Loucy (cell line): ENCODE results near the gene C16orf89.
"Not testable (repeated sequence)": the region's sequence is repeated elsewhere in the genome, so short reads cannot be mapped to it uniquely, and the experiment has no call there.

Experiments used
- H2AFZ ChIP-seq: fragments of 200-600 bp; sonication (generic); 2 replicates; pipeline ENCODE4 v1.6.0; 2016; ENCODE audit warnings: antibody characterized with exemption, mild to moderate bottlenecking, low read length, moderate library complexity
- H3F3A ChIP-seq: fragments of 200-600 bp; 2 replicates; pipeline ENCODE4 v1.6.0; 2016; ENCODE audit warnings: antibody characterized with exemption, low read depth, mild to moderate bottlenecking
- H3K27me3 ChIP-seq: fragments of 200-600 bp; sonication (generic); 2 replicates; pipeline ENCODE4 v1.6.1; 2014; ENCODE audit warnings: low read length, mild to moderate bottlenecking; ENCODE audit not compliant: insufficient read depth, poor library complexity, severe bottlenecking
- H3K36me3 ChIP-seq: fragments of 200-600 bp; sonication (generic); 2 replicates; pipeline ENCODE4 v1.6.1; 2016; ENCODE audit warnings: low read length; ENCODE audit not compliant: insufficient read depth
- H3K4me1 ChIP-seq: fragments of 200-600 bp; sonication (generic); 2 replicates; pipeline ENCODE4 v1.5.1; 2014; ENCODE audit warnings: low read length, mild to moderate bottlenecking; ENCODE audit not compliant: insufficient read depth, poor library complexity, severe bottlenecking
- H3K4me2 ChIP-seq: fragments of 200-600 bp; sonication (generic); 2 replicates; pipeline ENCODE4 v1.6.0; 2014; ENCODE audit warnings: antibody characterized with exemption, low read length, low read depth, mild to moderate bottlenecking; ENCODE audit not compliant: poor library complexity, severe bottlenecking
- H3K4me3 ChIP-seq: fragments of 200-600 bp; sonication (generic); 2 replicates; pipeline ENCODE4 v1.5.1; 2014; ENCODE audit warnings: low read length, mild to moderate bottlenecking, mixed read lengths; ENCODE audit not compliant: poor library complexity, severe bottlenecking
- H3K79me2 ChIP-seq: fragments of 200-600 bp; sonication (generic); 2 replicates; pipeline ENCODE4 v1.6.1; 2014; ENCODE audit warnings: low read length; ENCODE audit not compliant: insufficient read depth
- H3K9ac ChIP-seq: fragments of 200-600 bp; sonication (generic); 2 replicates; pipeline ENCODE4 v1.6.0; 2014; ENCODE audit warnings: mild to moderate bottlenecking, low read depth, low read length, moderate library complexity; ENCODE audit not compliant: poor library complexity, severe bottlenecking
- H3K9me2 ChIP-seq: fragments of 200-600 bp; sonication (generic); replicated peaks from 2 replicates; pipeline ENCODE4 v1.6.1; 2016; ENCODE audit warnings: low read depth, low read length, mixed read lengths
- H3K9me3 ChIP-seq: fragments of 200-600 bp; sonication (generic); 2 replicates; pipeline ENCODE4 v1.6.1; 2014; ENCODE audit warnings: mild to moderate bottlenecking, antibody characterized with exemption, low read length, low read depth; ENCODE audit not compliant: insufficient read depth
- H4K20me1 ChIP-seq: fragments of 200-600 bp; sonication (generic); 2 replicates; pipeline ENCODE4 v1.6.0; 2014; ENCODE audit warnings: antibody characterized with exemption, low read length, mild to moderate bottlenecking; ENCODE audit not compliant: insufficient read depth, poor library complexity, severe bottlenecking
- CTCF ChIP-seq: fragments of 200-600 bp; sonication (generic); conservative IDR thresholded peaks from 2 replicates; pipeline ENCODE4 v1.5.1; 2014; ENCODE audit warnings: mild to moderate bottlenecking, antibody characterized with exemption, low read length
- EZH2phosphoT487 ChIP-seq: fragments of 200-600 bp; IDR thresholded peaks from 2 replicates; pipeline ENCODE4 v1.6.1; 2018; ENCODE audit warnings: antibody characterized with exemption, mild to moderate bottlenecking, moderate library complexity, borderline replicate concordance

The C16orf89 gene

GRCh38 chr16:5065813-5066212, at the start of gene C16orf89:
TSS of gene C16orf89 (minus strand) at chr16:5065956. CDS start at chr16:5065908, 48 bp downstream.
- no peaks in the 10 kb centered on the region for H3K27me3 ChIP-seq
- H3K4me1 ChIP-seq = no peaks in the 10 kb centered on the region
- H3K9ac ChIP-seq = no peak within 1 kb of the TSS
- H3K4me3 ChIP-seq = no peak within 1 kb of the TSS
- H2AFZ ChIP-seq = no peak within 1 kb of the TSS
- no peaks in the 10 kb centered on the region for H3K79me2 ChIP-seq
- H3K36me3 ChIP-seq = no peaks in the 10 kb centered on the region
- no peak for TF ChIP-seq CTCF
- no peak for TF ChIP-seq EZH2phosphoT487
- H4K20me1 ChIP-seq = no peaks in the 10 kb centered on the region
- no peak within 1 kb of the TSS for H3K4me2 ChIP-seq
- no peaks in the 10 kb centered on the region for H3K9me3 ChIP-seq
- H3K9me2 ChIP-seq = no peaks in the 10 kb centered on the region
- H3F3A ChIP-seq = no peaks in the 10 kb centered on the region

GRCh38 chr16:5110933-5111332, 45.2 kb upstream of the C16orf89 start:
- not testable (repeated sequence) for H2AFZ ChIP-seq, H3K4me3 ChIP-seq, H3K4me1 ChIP-seq, H4K20me1 ChIP-seq, H3K79me2 ChIP-seq, H3K4me2 ChIP-seq, H3K9me2 ChIP-seq, H3K27me3 ChIP-seq, H3K9ac ChIP-seq, H3F3A ChIP-seq, H3K36me3 ChIP-seq, H3K9me3 ChIP-seq

GRCh38 chr16:5108505-5109158, 42.9 kb upstream of the C16orf89 start:
- H3K4me1 ChIP-seq = no peaks in the 10 kb centered on the region
- no peaks in the 10 kb centered on the region for H4K20me1 ChIP-seq
- no peak overlapping the region for H3K4me3 ChIP-seq
- no peak for TF ChIP-seq CTCF
- no peak for TF ChIP-seq EZH2phosphoT487
- no peak overlapping the region for H3K4me2 ChIP-seq
- no peaks in the 10 kb centered on the region for H3K9me3 ChIP-seq
- H2AFZ ChIP-seq = no peak overlapping the region
- no peaks in the 10 kb centered on the region for H3F3A ChIP-seq
- H3K79me2 ChIP-seq = no peaks in the 10 kb centered on the region
- H3K9me2 ChIP-seq = no peaks in the 10 kb centered on the region
- no peaks in the 10 kb centered on the region for H3K36me3 ChIP-seq
- H3K9ac ChIP-seq = no peak overlapping the region
- H3K27me3 ChIP-seq = no peaks in the 10 kb centered on the region

- not testable (repeated sequence) for H4K20me1 ChIP-seq, H2AFZ ChIP-seq, H3K9me2 ChIP-seq, H3K4me3 ChIP-seq, H3K36me3 ChIP-seq, H3K9me3 ChIP-seq, H3K4me2 ChIP-seq, H3F3A ChIP-seq, H3K79me2 ChIP-seq, H3K27me3 ChIP-seq, H3K9ac ChIP-seq, H3K4me1 ChIP-seq
These were observed 39.3 kb upstream of the C16orf89 start for GRCh38 chr16:5105039-5105438.

GRCh38 chr16:5103296-5104032, 37.7 kb upstream of the C16orf89 start:
- not testable (repeated sequence) for H3K27me3 ChIP-seq, H3K9me3 ChIP-seq, H3K36me3 ChIP-seq, H3K9ac ChIP-seq, H3K4me3 ChIP-seq, H3K9me2 ChIP-seq, H4K20me1 ChIP-seq, H3K4me1 ChIP-seq, H3K79me2 ChIP-seq, H2AFZ ChIP-seq, H3F3A ChIP-seq, H3K4me2 ChIP-seq

- H2AFZ ChIP-seq, H3K4me1 ChIP-seq: not testable (repeated sequence)
These were observed 33.4 kb upstream of the C16orf89 start for GRCh38 chr16:5099174-5099573.

More at GRCh38 chr16:5099174-5099573, 33.4 kb upstream of the C16orf89 start:
- H3K9ac ChIP-seq, H3K9me2 ChIP-seq, H3K27me3 ChIP-seq, H4K20me1 ChIP-seq, H3F3A ChIP-seq, H3K9me3 ChIP-seq, H3K36me3 ChIP-seq, H3K79me2 ChIP-seq, H3K4me2 ChIP-seq, H3K4me3 ChIP-seq: not testable (repeated sequence)
